ENCODE data around the gene TRPV3.

TRPV3 gene

DNA sequence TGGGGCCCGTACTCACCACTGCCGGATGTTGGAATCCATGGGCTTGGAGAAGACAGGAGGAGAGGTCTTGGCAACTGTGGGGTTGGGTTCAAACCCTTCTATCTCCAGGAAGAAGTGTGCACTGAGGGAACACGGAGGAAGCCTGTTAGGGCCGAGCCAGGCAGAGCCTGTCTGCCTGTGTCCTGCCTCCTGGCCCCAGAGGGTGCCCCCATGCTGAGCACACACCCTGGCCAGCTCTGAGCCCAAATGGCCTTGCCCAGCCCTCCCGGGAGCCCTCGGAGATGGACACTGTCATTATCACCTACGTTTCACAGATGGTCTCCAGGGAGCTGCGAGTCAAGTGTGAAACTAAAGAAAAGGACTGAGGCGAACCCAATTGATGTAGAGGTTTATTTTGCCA lies 12.5 kb downstream of the TRPV3 start:
- H3K36me3 ChIP-seq (ENCODE audit: insufficient read depth, low read length) = no peaks in the 10 kb centered on the region
- H3K9ac ChIP-seq (ENCODE audit: low read depth, low read length) = no peak overlapping the region
- H3K4me1 ChIP-seq (ENCODE audit: insufficient read depth, low read length) = no peaks in the 10 kb centered on the region
- H3K4me3 ChIP-seq (ENCODE audit: low read depth in 1 of 2, low read length in 2 of 2) = no peak overlapping the region
- DNase-seq = no peak
- no peaks in the 10 kb centered on the region for H3K9me3 ChIP-seq (ENCODE audit: insufficient read depth, low read length, severe bottlenecking)
- H4K20me1 ChIP-seq (ENCODE audit: insufficient read depth, low read length) = no peaks in the 10 kb centered on the region
- no peak for ATAC-seq (ENCODE audit: insufficient read depth, low read depth)
- peaks cover 4% of the 10 kb centered on the region for H3K27me3 ChIP-seq (ENCODE audit: insufficient read depth, low read length, poor library complexity)
- no peaks in the 10 kb centered on the region for H3K79me2 ChIP-seq (ENCODE audit: insufficient read depth, low read length)
- H3K4me2 ChIP-seq (ENCODE audit: insufficient read depth, low read length) = no peak overlapping the region
- TF ChIP-seq, protein P1, sequence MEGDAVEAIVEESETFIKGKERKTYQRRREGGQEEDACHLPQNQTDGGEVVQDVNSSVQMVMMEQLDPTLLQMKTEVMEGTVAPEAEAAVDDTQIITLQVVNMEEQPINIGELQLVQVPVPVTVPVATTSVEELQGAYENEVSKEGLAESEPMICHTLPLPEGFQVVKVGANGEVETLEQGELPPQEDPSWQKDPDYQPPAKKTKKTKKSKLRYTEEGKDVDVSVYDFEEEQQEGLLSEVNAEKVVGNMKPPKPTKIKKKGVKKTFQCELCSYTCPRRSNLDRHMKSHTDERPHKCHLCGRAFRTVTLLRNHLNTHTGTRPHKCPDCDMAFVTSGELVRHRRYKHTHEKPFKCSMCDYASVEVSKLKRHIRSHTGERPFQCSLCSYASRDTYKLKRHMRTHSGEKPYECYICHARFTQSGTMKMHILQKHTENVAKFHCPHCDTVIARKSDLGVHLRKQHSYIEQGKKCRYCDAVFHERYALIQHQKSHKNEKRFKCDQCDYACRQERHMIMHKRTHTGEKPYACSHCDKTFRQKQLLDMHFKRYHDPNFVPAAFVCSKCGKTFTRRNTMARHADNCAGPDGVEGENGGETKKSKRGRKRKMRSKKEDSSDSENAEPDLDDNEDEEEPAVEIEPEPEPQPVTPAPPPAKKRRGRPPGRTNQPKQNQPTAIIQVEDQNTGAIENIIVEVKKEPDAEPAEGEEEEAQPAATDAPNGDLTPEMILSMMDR (IDR thresholded peaks at IDR 0.05; ENCODE audit: borderline replicate concordance, extremely low read depth, low read length, poor library complexity, severe bottlenecking) = no peak
- no peak for TF ChIP-seq EZH2 (IDR thresholded peaks at IDR 0.05; ENCODE audit: borderline replicate concordance, low read depth, low read length, severe bottlenecking)
- H3K27ac ChIP-seq (ENCODE audit: low read length) = no peak overlapping the region
- no peak overlapping the region for H2AFZ ChIP-seq (ENCODE audit: low read depth, low read length)

DNA sequence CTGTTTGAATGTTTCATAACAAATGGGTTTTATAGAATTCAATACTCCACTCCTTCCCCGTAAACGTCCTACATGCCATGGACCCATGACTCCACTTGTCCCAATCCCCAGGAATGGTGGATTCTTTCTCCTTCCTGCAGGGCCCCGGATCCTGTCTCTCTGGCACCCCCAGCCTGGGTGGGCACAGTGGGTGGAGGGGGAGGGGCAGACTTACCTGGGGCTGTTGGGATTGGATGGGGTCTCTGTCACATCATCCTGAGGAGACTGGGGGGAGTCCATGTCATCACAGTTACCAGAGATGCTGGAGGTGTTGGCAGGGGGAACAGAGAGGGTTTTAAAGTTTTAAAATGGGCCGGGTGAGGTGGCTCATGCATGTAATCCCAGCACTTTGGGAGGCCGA lies 13.2 kb downstream of the TRPV3 start:
- Histone ChIP-seq H3K4me1 (ENCODE audit: insufficient read depth, low read length) (no peaks in the 10 kb centered on the region), H3K27me3 (ENCODE audit: insufficient read depth, low read length, poor library complexity) (peaks cover 4% of the 10 kb centered on the region), H2AFZ (ENCODE audit: low read depth, low read length) (no peak overlapping the region), H3K4me3 (ENCODE audit: low read depth in 1 of 2, low read length in 2 of 2) (no peak overlapping the region), H3K9ac (ENCODE audit: low read depth, low read length) (no peak overlapping the region), H3K27ac (ENCODE audit: low read length) (no peak overlapping the region), H3K9me3 (ENCODE audit: insufficient read depth, low read length, severe bottlenecking) (no peaks in the 10 kb centered on the region), H3K4me2 (ENCODE audit: insufficient read depth, low read length) (no peak overlapping the region), H3K36me3 (ENCODE audit: insufficient read depth, low read length) (no peaks in the 10 kb centered on the region), H4K20me1 (ENCODE audit: insufficient read depth, low read length) (no peaks in the 10 kb centered on the region), H3K79me2 (ENCODE audit: insufficient read depth, low read length) (no peaks in the 10 kb centered on the region)
- ATAC-seq (ENCODE audit: insufficient read depth, low read depth) = no peak
- TF ChIP-seq, protein P1 (IDR thresholded peaks at IDR 0.05; ENCODE audit: borderline replicate concordance, extremely low read depth, low read length, poor library complexity, severe bottlenecking) = no peak
- no peak for TF ChIP-seq EZH2 (IDR thresholded peaks at IDR 0.05; ENCODE audit: borderline replicate concordance, low read depth, low read length, severe bottlenecking)
- DNase-seq = no peak

DNA sequence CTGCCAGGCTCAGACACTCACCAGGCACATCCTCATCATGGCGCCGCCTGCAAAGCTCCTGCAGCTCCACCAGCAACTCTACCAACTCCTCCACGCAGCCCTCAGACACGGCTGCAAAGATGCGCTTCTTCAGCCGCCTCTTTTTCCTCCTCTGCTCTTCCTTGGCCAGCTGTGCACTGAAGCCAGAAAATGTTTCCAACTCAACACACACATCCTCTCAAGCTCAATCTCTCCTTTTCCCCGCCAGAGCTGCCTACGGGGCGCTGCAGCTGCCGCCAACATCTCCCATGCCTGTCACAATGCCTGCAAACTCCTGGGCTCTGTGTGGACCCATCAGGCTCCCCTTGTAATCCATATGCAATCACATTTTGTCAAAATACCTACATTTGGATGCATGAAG lies 14.2 kb downstream of the TRPV3 start:
- Histone ChIP-seq H4K20me1 (ENCODE audit: insufficient read depth, low read length) (no peaks in the 10 kb centered on the region), H3K27me3 (ENCODE audit: insufficient read depth, low read length, poor library complexity) (peaks cover 4% of the 10 kb centered on the region), H3K4me1 (ENCODE audit: insufficient read depth, low read length) (no peaks in the 10 kb centered on the region), H3K36me3 (ENCODE audit: insufficient read depth, low read length) (no peaks in the 10 kb centered on the region), H3K4me3 (ENCODE audit: low read depth in 1 of 2, low read length in 2 of 2) (no peak overlapping the region), H2AFZ (ENCODE audit: low read depth, low read length) (no peak overlapping the region), H3K9ac (ENCODE audit: low read depth, low read length) (no peak overlapping the region), H3K79me2 (ENCODE audit: insufficient read depth, low read length) (no peaks in the 10 kb centered on the region), H3K27ac (ENCODE audit: low read length) (no peak overlapping the region), H3K4me2 (ENCODE audit: insufficient read depth, low read length) (no peak overlapping the region), H3K9me3 (ENCODE audit: insufficient read depth, low read length, severe bottlenecking) (no peaks in the 10 kb centered on the region)
- no peak for TF ChIP-seq EZH2 (IDR thresholded peaks at IDR 0.05; ENCODE audit: borderline replicate concordance, low read depth, low read length, severe bottlenecking)
- TF ChIP-seq, protein P1 (IDR thresholded peaks at IDR 0.05; ENCODE audit: borderline replicate concordance, extremely low read depth, low read length, poor library complexity, severe bottlenecking) = no peak
- DNase-seq = no peak
- ATAC-seq (ENCODE audit: insufficient read depth, low read depth) = no peak

Measured in DND-41 (cell line).